ENCODE data around the gene ZNF804B.

The ZNF804B gene

GRCh38 chr7:89001306-89001705, 241.8 kb downstream of the ZNF804B start:
- DNase-seq: no peak

- DNase-seq: no peak
These were observed 243.8 kb downstream of the ZNF804B start for GRCh38 chr7:89002981-89003956.

GRCh38 chr7:89012016-89012415, 252.5 kb downstream of the ZNF804B start:
- no peak for DNase-seq

GRCh38 chr7:89017695-89018094, 258.2 kb downstream of the ZNF804B start:
- DNase-seq: no peak

GRCh38 chr7:89021741-89022140, 262.2 kb downstream of the ZNF804B start:
- DNase-seq: no peak

- DNase-seq: no peak
These were observed 263.7 kb downstream of the ZNF804B start for GRCh38 chr7:89023206-89023605.

GRCh38 chr7:89023877-89024276, 264.4 kb downstream of the ZNF804B start:
- DNase-seq: no peak

- DNase-seq: no peak
These were observed 268.3 kb downstream of the ZNF804B start for GRCh38 chr7:89027781-89028180.

GRCh38 chr7:89028319-89028718, 268.8 kb downstream of the ZNF804B start:
- no peak for DNase-seq

GRCh38 chr7:89029864-89030263, 270.4 kb downstream of the ZNF804B start:
- no peak for DNase-seq

- DNase-seq: no peak
These were observed 281.7 kb downstream of the ZNF804B start for GRCh38 chr7:89041240-89041639.

- no peak for DNase-seq
These were observed 283.4 kb downstream of the ZNF804B start for GRCh38 chr7:89042940-89043339.

- DNase-seq: no peak
These were observed 289.5 kb downstream of the ZNF804B start for GRCh38 chr7:89049043-89049442.

GRCh38 chr7:89053130-89053529, 293.6 kb downstream of the ZNF804B start:
- no peak for DNase-seq

GRCh38 chr7:89054361-89054760, 294.9 kb downstream of the ZNF804B start:
- DNase-seq: no peak

GRCh38 chr7:89060234-89060633, 300.7 kb downstream of the ZNF804B start:
- no peak for DNase-seq

- DNase-seq: no peak
These were observed 305.3 kb downstream of the ZNF804B start for GRCh38 chr7:89064831-89065230.

GRCh38 chr7:89067048-89067447, 307.5 kb downstream of the ZNF804B start:
- no peak for DNase-seq

GRCh38 chr7:89072081-89072480, 312.6 kb downstream of the ZNF804B start:
- DNase-seq: no peak

GRCh38 chr7:89073776-89074175, 314.3 kb downstream of the ZNF804B start:
- no peak for DNase-seq

GRCh38 chr7:89077992-89078391, 318.5 kb downstream of the ZNF804B start:
- DNase-seq: no peak

GRCh38 chr7:89085580-89085979, 326.1 kb downstream of the ZNF804B start:
- no peak for DNase-seq

GRCh38 chr7:89091550-89091949, 332.1 kb downstream of the ZNF804B start:
- no peak for DNase-seq

GRCh38 chr7:89094269-89094668, 334.8 kb downstream of the ZNF804B start:
- DNase-seq: no peak

GRCh38 chr7:89103564-89103963, 344.1 kb downstream of the ZNF804B start:
- no peak for DNase-seq

Measured in NCI-H446 (cell line).